Skin of body (tissue), 2 donors: ENCODE results near the gene PRKN. TPM values are rescaled to one million over a fixed set of nuclear protein-coding genes. Genes with fewer than 3 reads are reported as not detected.

Source experiments
- DNase-seq: peaks from one replicate; lab custom pipeline; 2025; lab: John Stamatoyannopoulos, UW
- total RNA-seq: library from RNA; depleted of rRNA; stranded (reverse); fragments of >200 nt; gene quantifications from one replicate; pipeline ENCODE4 v1.2.3, GENCODE V29; 2014

Gene PRKN
- total RNA-seq, 1 donor from 2014 or later: 5.2 TPM

GRCh38 chr6:161462148-161462547, 1265.4 kb downstream of the PRKN start:
- no peak for DNase-seq

GRCh38 chr6:161459008-161459615, 1268.5 kb downstream of the PRKN start:
- no peak for DNase-seq

- DNase-seq: no peak
Measured at GRCh38 chr6:161458201-161458951, 1269.2 kb downstream of the PRKN start.

- DNase-seq: no peak
Measured at GRCh38 chr6:161455848-161456247, 1271.7 kb downstream of the PRKN start.

- no peak for DNase-seq
Measured at GRCh38 chr6:161453558-161453957, 1274.0 kb downstream of the PRKN start.

- no peak for DNase-seq
Measured at GRCh38 chr6:161452241-161452640, 1275.3 kb downstream of the PRKN start.

GRCh38 chr6:161449521-161449920, 1278.0 kb downstream of the PRKN start:
- DNase-seq: no peak

GRCh38 chr6:161446949-161447348, 1280.6 kb downstream of the PRKN start:
- DNase-seq: no peak

GRCh38 chr6:161446296-161446925, 1281.2 kb downstream of the PRKN start:
- no peak for DNase-seq

- no peak for DNase-seq
Measured at GRCh38 chr6:161445021-161445799, 1282.4 kb downstream of the PRKN start.

- DNase-seq: peak; percentile 11
Measured at GRCh38 chr6:161444464-161444863, 1283.1 kb downstream of the PRKN start.

GRCh38 chr6:161443848-161444247, 1283.7 kb downstream of the PRKN start:
- DNase-seq: no peak

- no peak for DNase-seq
Measured at GRCh38 chr6:161442420-161442819, 1285.1 kb downstream of the PRKN start.

GRCh38 chr6:161440299-161440698, 1287.3 kb downstream of the PRKN start:
- DNase-seq: no peak

- no peak for DNase-seq
Measured at GRCh38 chr6:161439093-161439492, 1288.5 kb downstream of the PRKN start.

GRCh38 chr6:161438430-161439030, 1289.0 kb downstream of the PRKN start:
- no peak for DNase-seq

- DNase-seq: no peak
Measured at GRCh38 chr6:161437851-161438250, 1289.7 kb downstream of the PRKN start.

- no peak for DNase-seq
Measured at GRCh38 chr6:161436106-161436876, 1291.3 kb downstream of the PRKN start.

- DNase-seq: no peak
Measured at GRCh38 chr6:161435748-161436070, 1291.9 kb downstream of the PRKN start.

GRCh38 chr6:161434921-161435747, 1292.4 kb downstream of the PRKN start:
- DNase-seq: peak; percentile 73
